ENCODE measurements around the gene C16orf96. TPM values are rescaled to one million over a fixed set of nuclear protein-coding genes. Genes with fewer than 3 reads are reported as not detected.

Gene C16orf96
- total RNA-seq, 4 donors from 2014 or later, result 0.40 TPM; not detected in 3

DNA sequence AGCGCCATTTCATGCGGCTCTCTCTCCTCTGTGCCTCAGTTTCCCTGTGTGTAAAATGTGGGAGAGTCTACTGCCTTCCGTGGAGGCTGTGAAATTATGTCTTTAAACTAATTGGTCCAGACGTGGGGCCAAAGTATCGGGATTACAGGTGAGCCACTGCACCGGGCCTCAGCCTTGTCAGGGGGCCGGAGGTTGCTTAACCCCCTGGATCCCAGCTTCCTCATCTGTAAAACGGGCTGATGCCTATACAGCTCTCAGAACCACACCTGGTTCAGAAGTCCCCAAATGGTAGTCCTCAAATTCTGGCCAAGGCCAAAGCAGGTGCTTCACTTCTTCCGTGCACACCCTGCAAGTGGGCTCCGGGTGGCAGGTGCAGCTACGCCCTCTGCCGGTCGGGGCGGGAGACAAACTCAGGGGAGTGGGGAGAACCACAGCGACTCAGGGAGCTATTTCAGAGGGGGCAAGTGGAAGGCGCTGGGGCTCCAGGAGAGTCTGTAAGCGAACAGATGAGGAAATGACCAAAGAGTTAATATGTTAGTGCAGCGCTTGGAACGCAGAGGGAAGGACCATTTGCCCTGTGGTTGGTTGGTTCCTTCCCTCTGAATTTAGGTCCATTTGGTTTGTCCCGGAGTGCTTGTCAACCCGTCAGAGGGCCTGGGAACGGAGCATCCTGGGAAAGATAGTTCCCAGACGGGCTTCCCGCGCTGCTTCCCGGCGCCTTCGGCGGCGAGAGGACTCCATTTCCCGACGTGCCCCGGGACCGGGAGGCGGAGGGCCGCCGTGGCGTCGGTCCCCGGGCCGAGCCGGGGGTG lies 68.1 kb downstream of the C16orf96 start, which contains the start of gene MGRN1:
TSS of gene MGRN1 (plus strand) at position 812 of the 812 bp plus-strand sequence. CDS start 135 bp downstream, outside the sequence.
- Histone ChIP-seq H3K4me1 (peaks cover 0 to 44% (median 17%) of the 10 kb centered on the region in 3 donors), H3K9me3 (no peaks in the 10 kb centered on the region), H3K27me3 (no peaks in the 10 kb centered on the region), H3K27ac (peak within 1 kb of the TSS; percentile 81 to 98 (median 96)), H3K36me3 (no peaks in the 10 kb centered on the region), H3K4me3 (peak within 1 kb of the TSS; percentile 68)
- peak in 3 of 4 experiments; percentile 81 to 91 (median 89) for TF ChIP-seq CTCF (IDR thresholded peaks at IDR 0.05)
- no peak for TF ChIP-seq POLR2A (IDR thresholded peaks at IDR 0.05)
- 21 to 100% methylated on average over 1 to 8 of the region's 42 CpGs for WGBS, 2 donors (ENCODE audit: low coverage in 1 of 2)
- ATAC-seq, result peak; percentile 99

GRCh38 chr16:4624827-4625559 lies 68.9 kb downstream of the C16orf96 start:
- H3K4me3 ChIP-seq, result peak overlapping the region; percentile 68
- peaks cover 0 to 45% (median 17%) of the 10 kb centered on the region in 3 donors for H3K4me1 ChIP-seq
- peak; percentile 54 for ATAC-seq
- TF ChIP-seq EP300 (IDR thresholded peaks at IDR 0.05) (no peak), POLR2A (IDR thresholded peaks at IDR 0.05) (peak; percentile 95 to 97), POLR2AphosphoS5 (IDR thresholded peaks at IDR 0.05) (peak; percentile 75)
- no CpG with 5 or more reads among the region's 80 CpGs for WGBS, 2 donors (ENCODE audit: low coverage in 1 of 2)
- H3K9me3 ChIP-seq, result no peaks in the 10 kb centered on the region
- H3K27ac ChIP-seq, result peak overlapping the region; percentile 81 to 98 (median 96)
- H3K27me3 ChIP-seq, result no peaks in the 10 kb centered on the region
- H3K36me3 ChIP-seq, result no peaks in the 10 kb centered on the region

- ATAC-seq, result no peak
- Histone ChIP-seq H3K9me3 (no peaks in the 10 kb centered on the region), H3K4me1 (peaks cover 0 to 45% (median 17%) of the 10 kb centered on the region in 3 donors), H3K4me3 (peak overlapping the region; percentile 68), H3K27me3 (no peaks in the 10 kb centered on the region), H3K36me3 (no peaks in the 10 kb centered on the region), H3K27ac (peak overlapping the region; percentile 81 to 98 (median 96))
- no peak for TF ChIP-seq EP300 (IDR thresholded peaks at IDR 0.05)
- 0 to 2% methylated on average over 5 to 10 of the region's 11 CpGs for WGBS, 2 donors (ENCODE audit: low coverage in 1 of 2)
Observed at GRCh38 chr16:4625560-4626159, 69.5 kb downstream of the C16orf96 start.

- Histone ChIP-seq H3K4me3 (peak overlapping the region in 1 of 2 donors; percentile 68), H3K27me3 (no peaks in the 10 kb centered on the region), H3K36me3 (no peaks in the 10 kb centered on the region), H3K9me3 (no peaks in the 10 kb centered on the region), H3K4me1 (peaks cover 0 to 45% (median 17%) of the 10 kb centered on the region in 3 donors), H3K27ac (peak overlapping the region in 3 of 4 donors; percentile 93 to 98 (median 98))
- no peak for TF ChIP-seq POLR2AphosphoS5 (IDR thresholded peaks at IDR 0.05)
- TF ChIP-seq POLR2A (IDR thresholded peaks at IDR 0.05), result no peak
- TF ChIP-seq EP300 (IDR thresholded peaks at IDR 0.05), result no peak
- TF ChIP-seq CTCF (IDR thresholded peaks at IDR 0.05), result no peak
- no peak for ATAC-seq
- 51 to 90% methylated on average over 2 to 4 of the region's 6 CpGs for WGBS, 2 donors (ENCODE audit: low coverage in 1 of 2)
Observed at GRCh38 chr16:4626396-4626795, 70.3 kb downstream of the C16orf96 start.

GRCh38 chr16:4628283-4628682 lies 72.1 kb downstream of the C16orf96 start:
- Histone ChIP-seq H3K27ac (no peak overlapping the region), H3K9me3 (no peaks in the 10 kb centered on the region), H3K4me3 (no peak overlapping the region), H3K36me3 (no peaks in the 10 kb centered on the region), H3K4me1 (peaks cover 0 to 45% (median 17%) of the 10 kb centered on the region in 3 donors), H3K27me3 (no peaks in the 10 kb centered on the region)
- 91 to 94% methylated on average over 4 to 7 of the region's 9 CpGs for WGBS, 2 donors (ENCODE audit: low coverage in 1 of 2)
- no peak for TF ChIP-seq EP300 (IDR thresholded peaks at IDR 0.05)
- no peak for TF ChIP-seq POLR2AphosphoS5 (IDR thresholded peaks at IDR 0.05)
- TF ChIP-seq CTCF (IDR thresholded peaks at IDR 0.05), result no peak
- TF ChIP-seq POLR2A (IDR thresholded peaks at IDR 0.05), result no peak
- no peak for ATAC-seq

Data from gastroesophageal sphincter (tissue), 4 donors.